ENCODE results near the gene CLEC2B.

DNA sequence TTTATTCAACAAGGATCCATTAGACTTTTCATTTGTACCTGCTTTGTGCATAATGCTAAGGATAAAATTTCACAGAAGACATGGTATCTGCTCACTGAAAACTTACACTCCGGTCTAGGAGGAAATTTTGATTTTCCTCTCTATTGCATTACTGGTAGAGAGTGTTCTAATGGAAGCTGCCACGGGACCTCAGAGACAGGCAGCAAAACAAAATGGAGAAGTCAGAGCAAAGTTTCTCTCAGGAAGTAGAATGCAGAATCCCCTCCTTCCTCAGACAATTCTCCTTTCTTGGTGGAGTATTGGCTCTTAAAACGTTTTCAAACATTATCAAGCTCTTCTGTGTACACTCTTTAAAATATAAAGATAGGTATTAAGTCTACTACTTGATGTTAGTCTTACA is 12.3 kb downstream of the CLEC2B start:
- TF ChIP-seq, protein P1, sequence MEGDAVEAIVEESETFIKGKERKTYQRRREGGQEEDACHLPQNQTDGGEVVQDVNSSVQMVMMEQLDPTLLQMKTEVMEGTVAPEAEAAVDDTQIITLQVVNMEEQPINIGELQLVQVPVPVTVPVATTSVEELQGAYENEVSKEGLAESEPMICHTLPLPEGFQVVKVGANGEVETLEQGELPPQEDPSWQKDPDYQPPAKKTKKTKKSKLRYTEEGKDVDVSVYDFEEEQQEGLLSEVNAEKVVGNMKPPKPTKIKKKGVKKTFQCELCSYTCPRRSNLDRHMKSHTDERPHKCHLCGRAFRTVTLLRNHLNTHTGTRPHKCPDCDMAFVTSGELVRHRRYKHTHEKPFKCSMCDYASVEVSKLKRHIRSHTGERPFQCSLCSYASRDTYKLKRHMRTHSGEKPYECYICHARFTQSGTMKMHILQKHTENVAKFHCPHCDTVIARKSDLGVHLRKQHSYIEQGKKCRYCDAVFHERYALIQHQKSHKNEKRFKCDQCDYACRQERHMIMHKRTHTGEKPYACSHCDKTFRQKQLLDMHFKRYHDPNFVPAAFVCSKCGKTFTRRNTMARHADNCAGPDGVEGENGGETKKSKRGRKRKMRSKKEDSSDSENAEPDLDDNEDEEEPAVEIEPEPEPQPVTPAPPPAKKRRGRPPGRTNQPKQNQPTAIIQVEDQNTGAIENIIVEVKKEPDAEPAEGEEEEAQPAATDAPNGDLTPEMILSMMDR (IDR thresholded peaks at IDR 0.05; ENCODE audit: low read length), result no peak
- TF ChIP-seq EZH2 (IDR thresholded peaks at IDR 0.05; ENCODE audit: borderline replicate concordance, low read length), result no peak

Measured in OCI-LY1 (cell line).